Bronchial epithelial cell (primary cell): ENCODE results near the gene DMBX1. TPM values are rescaled to one million over a fixed set of nuclear protein-coding genes. Genes with fewer than 3 reads are reported as not detected.

Source experiments
- DNase-seq: peaks from one replicate; pipeline ENCODE4 v3.0.0-alpha.2; 2010; ENCODE audit warnings: low read depth
- FAIRE-seq: peaks from 2 replicates; lab custom pipeline; 2011; peaks lifted over from hg19 to GRCh38; lab: Jason Lieb, UNC
- H3K27me3 ChIP-seq: 2 replicates; pipeline ENCODE4 v1.5.1; 2011; ENCODE audit warnings: low read length; ENCODE audit not compliant: control insufficient read depth, insufficient read depth
- H3K36me3 ChIP-seq: 2 replicates; pipeline ENCODE4 v1.5.1; 2011; ENCODE audit warnings: low read length; ENCODE audit not compliant: control insufficient read depth, insufficient read depth
- H3K4me3 ChIP-seq: 2 replicates; pipeline ENCODE4 v1.5.1; 2011; ENCODE audit warnings: mild to moderate bottlenecking, low read depth, low read length, control low read depth
- CTCF ChIP-seq: IDR thresholded peaks from 2 replicates; pipeline ENCODE4 v1.5.1; 2011; ENCODE audit warnings: mild to moderate bottlenecking, moderate library complexity, low read length, control low read depth, inconsistent platforms; ENCODE audit not compliant: insufficient read depth, severe bottlenecking
- total RNA-seq: library from RNA; depleted of rRNA; stranded (reverse); fragments of >200 nt; gene quantifications from 2 replicates; pipeline ENCODE4 v1.2.1, GENCODE V29; 2014

Gene DMBX1
- total RNA-seq, 1 donor from 2014 or later, result not detected

- H3K4me3 ChIP-seq, result peak overlapping the region; percentile 35
- no peak for TF ChIP-seq CTCF
Measured at GRCh38 chr1:46467183-46467504, 22.5 kb upstream of the DMBX1 start.

GRCh38 chr1:46469881-46470280 lies 19.8 kb upstream of the DMBX1 start:
- FAIRE-seq, result peak; percentile 28
- no peaks in the 10 kb centered on the region for H3K36me3 ChIP-seq
- H3K27me3 ChIP-seq, result peaks cover 9% of the 10 kb centered on the region
- no peak overlapping the region for H3K4me3 ChIP-seq
- TF ChIP-seq CTCF, result no peak
- DNase-seq, result no peak

More at GRCh38 chr1:46467183-46467504, 22.5 kb upstream of the DMBX1 start:
- Histone ChIP-seq H3K27me3 (peaks cover 6% of the 10 kb centered on the region), H3K36me3 (no peaks in the 10 kb centered on the region)
- FAIRE-seq (peak; percentile 40), DNase-seq (no peak)

- peaks cover 11% of the 10 kb centered on the region for H3K27me3 ChIP-seq
- no peak for TF ChIP-seq CTCF
- H3K4me3 ChIP-seq, result no peak overlapping the region
- FAIRE-seq, result no peak
- H3K36me3 ChIP-seq, result no peaks in the 10 kb centered on the region
- DNase-seq, result no peak
Measured at GRCh38 chr1:46471848-46472492, 17.7 kb upstream of the DMBX1 start.

GRCh38 chr1:46472498-46473181 lies 17.0 kb upstream of the DMBX1 start:
- peaks cover 9% of the 10 kb centered on the region for H3K27me3 ChIP-seq
- FAIRE-seq, result peak; percentile 32
- TF ChIP-seq CTCF, result no peak

GRCh38 chr1:46473991-46474390 lies 15.6 kb upstream of the DMBX1 start:
- Histone ChIP-seq H3K27me3 (peaks cover 9% of the 10 kb centered on the region), H3K36me3 (no peaks in the 10 kb centered on the region), H3K4me3 (no peak overlapping the region)
- FAIRE-seq, result no peak
- TF ChIP-seq CTCF, result no peak
- no peak for DNase-seq

More at GRCh38 chr1:46472498-46473181, 17.0 kb upstream of the DMBX1 start:
- H3K36me3 ChIP-seq, result no peaks in the 10 kb centered on the region
- H3K4me3 ChIP-seq, result no peak overlapping the region
- DNase-seq, result no peak

GRCh38 chr1:46474570-46474969 lies 15.1 kb upstream of the DMBX1 start:
- peaks cover 9% of the 10 kb centered on the region for H3K27me3 ChIP-seq
- no peaks in the 10 kb centered on the region for H3K36me3 ChIP-seq
- no peak overlapping the region for H3K4me3 ChIP-seq
- DNase-seq, result no peak
- no peak for TF ChIP-seq CTCF
- FAIRE-seq, result no peak
